GM19397 (cell line): ENCODE results near the gene ATXN1.
"Not testable (repeated sequence)": the region's sequence is repeated elsewhere in the genome, so short reads cannot be mapped to it uniquely, and the experiment has no call there.

ENCODE experiments used
- ATAC-seq: cut with Tn5 transposase; IDR thresholded peaks from one replicate; pipeline ENCODE4 v1.9.1; 2021; ENCODE audit warnings: mild to moderate bottlenecking, moderate library complexity; ENCODE audit not compliant: unreplicated experiment

Gene ATXN1

GRCh38 chr6:16725145-16725864 lies 36.0 kb downstream of the ATXN1 start:
- no peak for ATAC-seq

- ATAC-seq, result no peak
Observed at GRCh38 chr6:16723826-16724225, 37.4 kb downstream of the ATXN1 start.

GRCh38 chr6:16723402-16723801 lies 37.9 kb downstream of the ATXN1 start:
- no peak for ATAC-seq

GRCh38 chr6:16722630-16723029 lies 38.6 kb downstream of the ATXN1 start:
- no peak for ATAC-seq

- no peak for ATAC-seq
Observed at GRCh38 chr6:16721977-16722376, 39.3 kb downstream of the ATXN1 start.

- no peak for ATAC-seq
Observed at GRCh38 chr6:16720861-16721260, 40.4 kb downstream of the ATXN1 start.

GRCh38 chr6:16719488-16719887 lies 41.8 kb downstream of the ATXN1 start:
- ATAC-seq, result no peak

- no peak for ATAC-seq
Observed at GRCh38 chr6:16718356-16718755, 42.9 kb downstream of the ATXN1 start.

GRCh38 chr6:16717275-16717942 lies 43.9 kb downstream of the ATXN1 start:
- ATAC-seq, result no peak

GRCh38 chr6:16716321-16716858 lies 44.9 kb downstream of the ATXN1 start:
- ATAC-seq, result no peak

GRCh38 chr6:16713597-16713996 lies 47.7 kb downstream of the ATXN1 start:
- ATAC-seq, result no peak

- no peak for ATAC-seq
Observed at GRCh38 chr6:16712931-16713484, 48.3 kb downstream of the ATXN1 start.

- peak; percentile 61 for ATAC-seq
Observed at GRCh38 chr6:16712255-16712930, 48.9 kb downstream of the ATXN1 start.

GRCh38 chr6:16711546-16712254 lies 49.6 kb downstream of the ATXN1 start:
- ATAC-seq, result no peak

- ATAC-seq, result no peak
Observed at GRCh38 chr6:16706911-16707783, 54.1 kb downstream of the ATXN1 start.

- ATAC-seq, result not testable (repeated sequence)
Observed at GRCh38 chr6:16706491-16706890, 54.8 kb downstream of the ATXN1 start.

GRCh38 chr6:16706029-16706428 lies 55.2 kb downstream of the ATXN1 start:
- no peak for ATAC-seq

- no peak for ATAC-seq
Observed at GRCh38 chr6:16705081-16705993, 55.9 kb downstream of the ATXN1 start.
